GM12891 (cell line): Measurements from ENCODE around the gene SKA3.

Source experiments
- POLR2A ChIP-seq: IDR thresholded peaks from 2 replicates; pipeline ENCODE4 v1.6.1; 2011; ENCODE audit warnings: low read depth, low read length, control low read depth
- POLR2AphosphoS5 ChIP-seq: IDR thresholded peaks from 2 replicates; pipeline ENCODE4 v1.6.1; 2011; ENCODE audit warnings: low read depth, low read length, control low read depth

DNA sequence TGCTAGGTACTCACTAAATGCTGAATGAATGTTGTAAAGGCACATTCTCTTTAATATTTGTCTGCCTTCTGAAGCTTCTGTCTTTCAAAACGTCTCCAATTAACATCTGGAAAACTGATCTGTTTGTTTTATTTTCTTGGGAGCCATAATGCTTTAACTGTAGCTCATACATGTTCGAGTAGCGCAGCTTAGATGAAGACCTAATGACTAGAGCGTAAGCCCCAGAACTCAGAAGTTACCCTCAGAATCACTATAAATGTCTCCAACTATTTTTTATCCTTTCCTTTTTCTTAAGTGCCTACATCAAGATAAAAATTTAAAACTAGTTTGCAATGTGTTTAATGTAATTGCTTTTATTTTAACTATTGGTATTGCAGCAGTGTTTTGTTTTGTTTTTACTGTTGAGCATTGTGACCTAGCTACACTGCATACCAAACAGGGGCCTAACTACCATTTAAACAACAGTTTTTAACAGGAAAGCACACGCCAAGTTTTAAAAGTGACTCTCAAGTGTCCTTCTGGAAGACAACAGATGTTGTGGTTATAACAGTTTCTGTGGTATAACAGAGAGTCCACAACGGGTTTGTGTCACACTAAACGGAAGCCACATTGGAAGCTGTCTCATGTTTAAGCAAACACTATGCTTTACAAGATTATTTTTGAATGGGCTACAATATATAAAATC is 42.1 kb upstream of the SKA3 start:
- no peak for TF ChIP-seq POLR2AphosphoS5
- no peak for TF ChIP-seq POLR2A
